Measurements from ENCODE around the gene BACH2.

DNA sequence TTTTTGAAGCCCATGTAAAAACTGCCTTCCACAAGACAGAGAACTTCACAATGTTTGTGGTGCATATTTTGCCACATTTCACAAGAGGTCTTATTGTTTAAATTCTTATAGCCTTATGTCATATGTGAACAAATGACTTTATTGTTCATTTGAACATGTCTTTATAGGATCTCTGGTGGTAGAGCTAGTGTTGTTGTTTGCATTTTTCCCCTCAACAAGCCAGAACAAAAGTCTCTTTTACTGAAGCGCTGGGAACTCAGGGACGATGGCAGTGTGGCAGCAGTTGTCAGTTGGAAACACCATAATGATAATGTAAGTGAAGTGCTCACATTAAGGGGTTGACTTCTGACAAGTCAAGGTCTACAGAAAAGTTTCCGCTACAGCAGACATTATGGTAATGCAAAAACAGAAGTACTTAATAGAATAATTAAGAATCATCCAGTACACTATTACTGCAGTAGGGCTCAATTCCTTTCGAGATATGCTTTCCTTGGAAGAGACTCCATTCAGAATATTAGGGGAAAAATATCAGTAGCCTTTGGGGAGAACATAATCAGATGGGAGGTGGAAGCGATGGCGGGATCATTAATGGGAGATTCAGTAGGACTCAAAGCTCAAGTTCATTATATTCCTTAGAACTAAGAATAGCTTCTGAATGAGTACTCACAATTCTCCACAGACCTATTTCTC is 222.3 kb downstream of the BACH2 start:
- no peak for TF ChIP-seq POLR2AphosphoS5 (IDR thresholded peaks at IDR 0.05; ENCODE audit: low read depth, low read length)
- no peak for TF ChIP-seq TAF1 (IDR thresholded peaks at IDR 0.05; ENCODE audit: borderline replicate concordance, insufficient read depth, low read length)

All from PFSK-1 (cell line).